ENCODE results near the gene ZFYVE28.
"Not testable (repeated sequence)": the region's sequence is repeated elsewhere in the genome, so short reads cannot be mapped to it uniquely, and the experiment has no call there.

- TF ChIP-seq SUZ12 (IDR thresholded peaks at IDR 0.05); FOXA1 (IDR thresholded peaks at IDR 0.05); FOXK2 (IDR thresholded peaks at IDR 0.05); SP1 (IDR thresholded peaks at IDR 0.05); L3MBTL2 (conservative IDR thresholded peaks at IDR 0.05); ZNF384 (IDR thresholded peaks at IDR 0.05); ARNT (IDR thresholded peaks at IDR 0.05); TARDBP (IDR thresholded peaks at IDR 0.05): not testable (repeated sequence)
Observed at GRCh38 chr4:2429945-2430757, 11.7 kb upstream of the ZFYVE28 start.

Measured in HEK293T (cell line).